PC-9 (cell line): Measurements from ENCODE around the gene PLB1. TPM values are rescaled to one million over a fixed set of nuclear protein-coding genes. Genes with fewer than 3 reads are reported as not detected.

Experiments
- BruUV-seq: library from RNA; stranded (reverse); fragments of 400-500 nt; replicated peaks from 2 replicates; lab custom pipeline; 2021; lab: Mats Ljungman, UMichigan
- CTCF ChIA-PET: fragments of 300-600 bp; sonication (Branson Sonifier 250); formaldehyde crosslinking; loops from one replicate; lab custom pipeline; 2022; ENCODE audit warnings: antibody characterized with exemption; lab: Charles Lee
- POLR2A ChIA-PET: fragments of 300-600 bp; sonication (Branson Sonifier 250); formaldehyde crosslinking; loops from one replicate; lab custom pipeline; 2022; ENCODE audit warnings: antibody characterized with exemption; ENCODE audit not compliant: unreplicated experiment; lab: Charles Lee
- DNase-seq, 2 experiments: peaks; one replicate each; pipeline versions ENCODE4 v3.0.0 to v3.0.0-alpha.2; 2015 to 2022; ENCODE audit warnings: mixed read lengths in 1 of 2
- H2AFZ ChIP-seq: fragments of 200-600 bp; sonication (generic); 2 replicates; pipeline ENCODE4 v1.8.1; 2017; ENCODE audit warnings: antibody characterized with exemption
- H3F3A ChIP-seq: fragments of 200-600 bp; sonication (generic); 2 replicates; pipeline ENCODE4 v1.8.1; 2017; ENCODE audit warnings: antibody characterized with exemption, mild to moderate bottlenecking, low read depth; ENCODE audit not compliant: insufficient read depth
- H3K27ac ChIP-seq: fragments of 200-600 bp; sonication (generic); 2 replicates; pipeline ENCODE4 v1.6.1; 2016; ENCODE audit warnings: mixed run types
- H3K27me3 ChIP-seq: fragments of 200-600 bp; sonication (generic); 2 replicates; pipeline ENCODE4 v1.6.1; 2016; ENCODE audit warnings: low read depth, mixed run types; ENCODE audit not compliant: insufficient read depth
- H3K36me3 ChIP-seq: fragments of 200-600 bp; sonication (generic); 2 replicates; pipeline ENCODE4 v1.6.1; 2016; ENCODE audit warnings: low read depth, mixed run types
- H3K4me1 ChIP-seq: fragments of 200-600 bp; sonication (generic); replicated peaks from 2 replicates; pipeline ENCODE4 v1.6.1; 2016; ENCODE audit warnings: mixed run types; ENCODE audit not compliant: insufficient read depth
- H3K4me2 ChIP-seq: fragments of 200-600 bp; sonication (generic); 2 replicates; pipeline ENCODE4 v1.6.1; 2017; ENCODE audit warnings: mixed run types
- H3K4me3 ChIP-seq: fragments of 200-600 bp; sonication (generic); 2 replicates; pipeline ENCODE4 v1.6.1; 2016; ENCODE audit warnings: mixed run types
- H3K79me2 ChIP-seq: fragments of 200-600 bp; sonication (generic); 2 replicates; pipeline ENCODE4 v1.6.1; 2017; ENCODE audit warnings: low read depth, mixed run types
- H3K9me2 ChIP-seq: fragments of 200-600 bp; sonication (generic); 2 replicates; pipeline ENCODE4 v1.8.1; 2017; ENCODE audit warnings: mild to moderate bottlenecking; ENCODE audit not compliant: insufficient read depth
- H3K9me3 ChIP-seq: fragments of 200-600 bp; sonication (generic); 2 replicates; pipeline ENCODE4 v1.8.1; 2016; ENCODE audit warnings: low read depth; ENCODE audit not compliant: insufficient read depth
- H4K20me1 ChIP-seq: fragments of 200-600 bp; sonication (generic); 2 replicates; pipeline ENCODE4 v1.8.1; 2017; ENCODE audit not compliant: insufficient read depth
- CTCF ChIP-seq: fragments of 200-600 bp; sonication (generic); conservative IDR thresholded peaks from 2 replicates; pipeline ENCODE4 v1.6.1; 2017; ENCODE audit warnings: mixed run types, antibody characterized with exemption, mild to moderate bottlenecking, moderate library complexity
- EZH2 ChIP-seq: fragments of 200-600 bp; sonication (generic); IDR thresholded peaks from 2 replicates; pipeline ENCODE4 v1.8.0; 2017; ENCODE audit warnings: antibody characterized with exemption, low read depth
- intact Hi-C: fragments of 100-400 bp; cut with micrococcal nuclease; formaldehyde crosslinking; loops from one replicate; pipeline ENCODE4 v1.10.0; 2022; ENCODE audit not compliant: unreplicated experiment
- total RNA-seq: library from RNA; stranded (reverse); gene quantifications from 2 replicates; pipeline ENCODE4 v1.2.3, GENCODE V29; 2021

Gene PLB1
- total RNA-seq, 1 experiment from 2014 or later, result 2.7 TPM

DNA sequence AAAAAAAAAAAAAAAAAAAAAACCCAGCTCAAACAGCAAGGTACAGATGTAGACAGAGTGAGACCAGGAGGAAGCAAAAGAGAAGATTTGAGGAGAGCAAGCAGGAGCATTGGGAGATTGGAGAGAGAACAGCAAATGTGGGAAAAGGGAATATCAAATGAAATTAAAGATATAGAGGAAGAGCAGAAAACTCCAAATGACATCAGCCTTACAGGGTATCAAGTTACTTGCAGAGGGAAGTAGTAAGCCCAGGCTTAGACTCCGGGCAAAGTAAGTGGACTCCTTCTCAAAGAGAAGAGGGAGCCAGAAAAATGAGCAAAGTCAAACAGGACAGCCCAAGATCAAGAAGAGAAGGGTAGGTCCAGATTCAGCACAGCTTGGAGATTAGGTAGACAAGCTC, 162.5 kb downstream of the PLB1 start:
- H3K9me2 ChIP-seq, result no peaks in the 10 kb centered on the region
- no peak for TF ChIP-seq CTCF
- TF ChIP-seq EZH2, result no peak
- ChIA-PET POLR2A (interaction anchor here (0.5 kb wide), 1 partner anchor 97 kb away, joined by 4 read pairs; no protein-coding TSS in a partner anchor), CTCF (no interaction called here)
- peaks cover 61% of the 10 kb centered on the region for H3F3A ChIP-seq
- H3K27me3 ChIP-seq, result no peaks in the 10 kb centered on the region
- H3K4me3 ChIP-seq, result no peak overlapping the region
- peak in 1 of 2 experiments; percentile 66 for DNase-seq
- no peaks in the 10 kb centered on the region for H3K79me2 ChIP-seq
- no peaks in the 10 kb centered on the region for H3K36me3 ChIP-seq
- H3K27ac ChIP-seq, result peak overlapping the region; percentile 25
- intact Hi-C loops, result no loop called here
- H3K9me3 ChIP-seq, result no peaks in the 10 kb centered on the region
- peaks cover 79% of the 10 kb centered on the region for H3K4me1 ChIP-seq
- H3K4me2 ChIP-seq, result peak overlapping the region; percentile 53
- no peak overlapping the region; the same call in 1 of the 2 replicates for H2AFZ ChIP-seq
- no TSS peak for BruUV-seq
- no peaks in the 10 kb centered on the region for H4K20me1 ChIP-seq

DNA sequence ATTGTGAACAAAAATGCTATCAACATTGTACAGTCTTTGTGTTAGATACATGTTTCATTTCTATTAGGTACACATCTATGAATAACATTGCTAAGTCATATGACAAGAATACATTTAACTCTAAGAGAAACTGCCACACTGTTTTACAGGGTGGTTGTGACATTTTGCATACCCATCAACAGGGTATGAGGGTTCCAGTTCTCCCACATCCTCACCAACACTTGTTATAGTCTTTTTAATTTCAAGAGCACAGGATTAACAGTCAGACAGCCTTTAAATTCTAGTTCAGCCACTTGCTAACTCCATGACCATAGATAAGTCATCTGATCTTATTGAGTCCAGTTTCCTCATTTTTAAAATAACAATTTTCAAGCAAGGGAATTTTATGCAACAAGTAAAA, 163.3 kb downstream of the PLB1 start:
- Histone ChIP-seq H3K4me3 (no peak overlapping the region), H3K9me3 (no peaks in the 10 kb centered on the region), H3K4me2 (no peak overlapping the region; the same call in 1 of the 2 replicates), H2AFZ (no peak overlapping the region; the same call in 1 of the 2 replicates), H3K27ac (no peak overlapping the region), H3K9me2 (no peaks in the 10 kb centered on the region), H3K79me2 (no peaks in the 10 kb centered on the region), H3F3A (peaks cover 60% of the 10 kb centered on the region), H3K36me3 (no peaks in the 10 kb centered on the region), H3K4me1 (peaks cover 86% of the 10 kb centered on the region), H4K20me1 (no peaks in the 10 kb centered on the region), H3K27me3 (no peaks in the 10 kb centered on the region)
- POLR2A ChIA-PET, result no interaction called here
- TF ChIP-seq EZH2, result no peak
- no peak for TF ChIP-seq CTCF
- CTCF ChIA-PET, result no interaction called here
- intact Hi-C loops, result no loop called here
- DNase-seq, result no peak
- BruUV-seq, result no TSS peak

DNA sequence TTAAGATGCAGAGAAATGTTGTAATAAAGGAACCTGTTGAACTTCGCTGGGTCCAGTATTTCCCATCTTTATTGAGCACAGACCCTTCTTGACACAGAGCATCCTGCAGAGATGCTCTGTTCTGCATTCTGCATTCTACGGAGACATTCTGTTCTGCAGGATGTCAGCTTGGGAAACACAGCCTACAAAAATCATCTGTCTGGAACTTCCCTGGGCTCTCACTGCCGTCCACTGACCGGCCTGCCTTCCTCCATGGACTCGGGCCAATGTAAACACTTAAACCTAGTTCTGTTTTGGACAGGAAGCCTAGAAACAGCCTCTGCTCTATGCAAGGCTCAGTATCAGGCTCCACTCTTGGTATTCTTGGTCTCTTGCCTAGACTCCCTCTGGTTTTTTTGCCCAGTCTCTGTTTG, 165.7 kb downstream of the PLB1 start:
- Histone ChIP-seq H3K79me2 (no peaks in the 10 kb centered on the region), H3K4me1 (peaks cover 72% of the 10 kb centered on the region), H3K27ac (peak overlapping the region; percentile 73), H4K20me1 (no peaks in the 10 kb centered on the region), H3K4me3 (no peak overlapping the region), H3K27me3 (no peaks in the 10 kb centered on the region), H3F3A (peaks cover 52% of the 10 kb centered on the region), H2AFZ (no peak overlapping the region), H3K4me2 (peak overlapping the region; percentile 60), H3K36me3 (no peaks in the 10 kb centered on the region), H3K9me2 (no peaks in the 10 kb centered on the region), H3K9me3 (no peaks in the 10 kb centered on the region)
- DNase-seq, result peak; percentile 58 to 75
- no TSS peak for BruUV-seq
- intact Hi-C loops, result loop anchor here (1.0 to 5.0 kb wide), 4 partner anchors 40 to 91 kb away; partner anchors contain the start of gene PPP1CB
- TF ChIP-seq EZH2, result no peak
- no peak for TF ChIP-seq CTCF
- ChIA-PET POLR2A (interaction anchor here (0.7 kb wide), 1 partner anchor 17 kb away, joined by 6 read pairs; no protein-coding TSS in a partner anchor), CTCF (interaction anchor here (0.7 kb wide), 1 partner anchor 438 kb away, joined by 7 read pairs; no protein-coding TSS in a partner anchor)
